Calu3 (cell line): Measurements from ENCODE around the gene KBTBD6. TPM values are rescaled to one million over a fixed set of nuclear protein-coding genes. Genes with fewer than 3 reads are reported as not detected.
A peak's percentile ranks its signal among the peaks of the same experiment; 100 is the strongest.

Source experiments
- BruUV-seq: library from RNA; stranded (reverse); fragments of 400-500 nt; replicated peaks from 2 replicates; lab custom pipeline; 2021; lab: Mats Ljungman, UMichigan
- CTCF ChIA-PET: fragments of 300-600 bp; sonication (Branson Sonifier 250); formaldehyde crosslinking; loops from one replicate; lab custom pipeline; 2022; ENCODE audit warnings: antibody characterized with exemption; lab: Charles Lee
- DNase-seq: peaks from one replicate; pipeline ENCODE4 v3.0.0; 2022
- H3K27ac Mint-ChIP-seq: one replicate; pipeline ENCODE4 v1.8.0; 2022; ENCODE audit warnings: mixed read lengths; ENCODE audit not compliant: unreplicated experiment
- H3K27me3 Mint-ChIP-seq: one replicate; pipeline ENCODE4 v1.8.0; 2022; ENCODE audit warnings: mixed read lengths; ENCODE audit not compliant: unreplicated experiment
- H3K36me3 Mint-ChIP-seq: one replicate; pipeline ENCODE4 v1.8.0; 2022; ENCODE audit warnings: mild to moderate bottlenecking, moderate library complexity, mixed read lengths; ENCODE audit not compliant: insufficient read depth, unreplicated experiment
- H3K4me1 Mint-ChIP-seq: one replicate; pipeline ENCODE4 v1.8.0; 2022; ENCODE audit warnings: mild to moderate bottlenecking, low read depth, mixed read lengths; ENCODE audit not compliant: unreplicated experiment
- H3K4me3 Mint-ChIP-seq: one replicate; pipeline ENCODE4 v1.8.0; 2022; ENCODE audit warnings: mild to moderate bottlenecking, low read depth, moderate library complexity, mixed read lengths; ENCODE audit not compliant: unreplicated experiment
- H3K9me3 Mint-ChIP-seq: one replicate; pipeline ENCODE4 v1.8.0; 2022; ENCODE audit warnings: low read depth, mixed read lengths; ENCODE audit not compliant: unreplicated experiment
- intact Hi-C: fragments of 100-400 bp; cut with micrococcal nuclease; formaldehyde crosslinking; loops from one replicate; pipeline ENCODE4 v1.10.0; 2022; ENCODE audit not compliant: unreplicated experiment
- total RNA-seq: library from RNA; stranded (reverse); gene quantifications from 2 replicates; pipeline ENCODE4 v1.2.3, GENCODE V29; 2022
- TF ChIP-seq, protein P1 (sequence below): fragments of 200-600 bp; IDR thresholded peaks from one replicate; pipeline ENCODE4 v1.8.0; 2022; ENCODE audit warnings: antibody characterized with exemption; ENCODE audit not compliant: unreplicated experiment

The KBTBD6 gene
- total RNA-seq, 1 experiment from 2014 or later, result 6.9 TPM

DNA sequence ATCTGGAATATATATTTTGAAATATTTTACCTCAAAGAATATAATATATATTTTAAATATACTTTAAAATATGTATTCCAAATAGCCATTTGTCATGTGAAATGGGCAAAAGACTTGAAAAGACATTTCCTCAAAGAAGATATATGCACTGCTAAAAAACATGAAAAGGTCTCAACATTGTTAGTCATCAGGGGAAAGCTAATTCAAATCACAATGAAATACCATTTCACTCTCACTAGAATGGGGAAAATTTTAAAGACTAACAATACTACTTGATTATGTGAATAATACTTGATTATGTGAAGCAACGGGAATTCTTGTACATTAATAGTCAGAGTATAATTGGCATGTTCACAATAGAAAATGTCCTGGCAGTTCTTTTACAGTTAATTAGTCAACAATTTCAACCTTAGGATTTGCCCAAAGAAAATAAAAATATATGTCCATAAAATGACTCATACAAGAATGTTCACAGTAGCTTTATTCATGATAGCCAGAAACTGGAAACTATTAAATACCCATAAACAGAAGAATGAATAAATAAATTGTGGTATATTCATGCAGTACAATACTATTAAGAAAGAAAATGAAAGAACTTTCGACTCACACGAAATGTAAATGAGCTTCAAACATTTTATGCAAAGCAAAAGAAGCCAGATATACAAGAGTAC is 6.8 kb upstream of the KBTBD6 start:
- CTCF ChIA-PET, result no interaction called here
- peaks cover 2% of the 10 kb centered on the region for H3K9me3 Mint-ChIP-seq
- no peaks in the 10 kb centered on the region for H3K36me3 Mint-ChIP-seq
- H3K4me3 Mint-ChIP-seq, result peak overlapping the region; percentile 44
- no TSS peak for BruUV-seq
- H3K27me3 Mint-ChIP-seq, result no peaks in the 10 kb centered on the region
- no peak for DNase-seq
- TF ChIP-seq, protein P1, sequence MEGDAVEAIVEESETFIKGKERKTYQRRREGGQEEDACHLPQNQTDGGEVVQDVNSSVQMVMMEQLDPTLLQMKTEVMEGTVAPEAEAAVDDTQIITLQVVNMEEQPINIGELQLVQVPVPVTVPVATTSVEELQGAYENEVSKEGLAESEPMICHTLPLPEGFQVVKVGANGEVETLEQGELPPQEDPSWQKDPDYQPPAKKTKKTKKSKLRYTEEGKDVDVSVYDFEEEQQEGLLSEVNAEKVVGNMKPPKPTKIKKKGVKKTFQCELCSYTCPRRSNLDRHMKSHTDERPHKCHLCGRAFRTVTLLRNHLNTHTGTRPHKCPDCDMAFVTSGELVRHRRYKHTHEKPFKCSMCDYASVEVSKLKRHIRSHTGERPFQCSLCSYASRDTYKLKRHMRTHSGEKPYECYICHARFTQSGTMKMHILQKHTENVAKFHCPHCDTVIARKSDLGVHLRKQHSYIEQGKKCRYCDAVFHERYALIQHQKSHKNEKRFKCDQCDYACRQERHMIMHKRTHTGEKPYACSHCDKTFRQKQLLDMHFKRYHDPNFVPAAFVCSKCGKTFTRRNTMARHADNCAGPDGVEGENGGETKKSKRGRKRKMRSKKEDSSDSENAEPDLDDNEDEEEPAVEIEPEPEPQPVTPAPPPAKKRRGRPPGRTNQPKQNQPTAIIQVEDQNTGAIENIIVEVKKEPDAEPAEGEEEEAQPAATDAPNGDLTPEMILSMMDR, result no peak
- peaks cover 37% of the 10 kb centered on the region for H3K4me1 Mint-ChIP-seq
- intact Hi-C loops, result no loop called here
- no peak overlapping the region for H3K27ac Mint-ChIP-seq

DNA sequence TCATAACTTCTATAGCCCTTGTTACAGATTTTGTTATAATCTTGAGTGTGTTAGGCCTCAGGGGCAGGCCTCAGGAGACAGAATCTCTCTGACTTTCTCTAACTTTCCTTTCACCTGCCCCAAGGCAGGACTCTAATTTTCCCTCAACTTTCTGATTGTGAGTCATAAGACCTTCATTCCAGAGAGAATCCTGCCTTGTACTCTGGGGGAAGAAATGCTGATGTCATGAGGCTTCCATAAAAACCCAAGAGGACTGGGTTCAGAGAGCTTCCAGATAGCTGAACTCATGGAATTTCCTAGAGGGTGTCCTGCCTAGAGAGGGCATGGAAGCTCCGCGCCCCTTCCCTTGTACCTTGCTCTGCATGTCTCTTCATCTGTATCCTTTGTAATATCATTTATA is 5.3 kb upstream of the KBTBD6 start:
- no peak overlapping the region for H3K27ac Mint-ChIP-seq
- no TSS peak for BruUV-seq
- intact Hi-C loops, result no loop called here
- H3K4me1 Mint-ChIP-seq, result peaks cover 51% of the 10 kb centered on the region
- no peak overlapping the region for H3K4me3 Mint-ChIP-seq
- no peaks in the 10 kb centered on the region for H3K27me3 Mint-ChIP-seq
- TF ChIP-seq, protein P1, result no peak
- no peak for DNase-seq
- peaks cover 2% of the 10 kb centered on the region for H3K9me3 Mint-ChIP-seq
- CTCF ChIA-PET, result no interaction called here
- H3K36me3 Mint-ChIP-seq, result peaks cover 8% of the 10 kb centered on the region

DNA sequence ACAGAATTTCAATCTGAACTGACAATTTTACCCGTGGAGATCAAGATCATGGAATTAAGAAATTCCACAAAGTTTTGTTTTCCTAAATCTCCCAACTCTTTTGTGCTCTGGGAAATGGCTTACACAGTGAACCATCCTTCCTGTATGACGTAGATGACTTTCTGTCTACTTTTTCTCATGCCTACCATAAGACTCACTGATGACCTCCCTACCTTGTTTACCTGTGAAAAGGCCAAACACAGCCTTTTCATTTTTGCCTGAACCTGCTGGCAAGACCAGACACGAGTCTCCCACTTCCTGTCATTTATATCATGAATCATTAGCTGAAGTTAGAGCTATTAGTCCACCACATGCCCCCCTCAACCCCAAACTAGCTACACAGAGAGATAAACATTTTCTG is 4.6 kb upstream of the KBTBD6 start:
- no TSS peak for BruUV-seq
- DNase-seq, result no peak
- Mint-ChIP-seq H3K4me1 (peaks cover 54% of the 10 kb centered on the region), H3K9me3 (peaks cover 2% of the 10 kb centered on the region), H3K27me3 (no peaks in the 10 kb centered on the region), H3K4me3 (peak overlapping the region; percentile 3), H3K27ac (peak overlapping the region; percentile 37), H3K36me3 (peaks cover 15% of the 10 kb centered on the region)
- TF ChIP-seq, protein P1, result no peak
- intact Hi-C loops, result no loop called here
- CTCF ChIA-PET, result no interaction called here

DNA sequence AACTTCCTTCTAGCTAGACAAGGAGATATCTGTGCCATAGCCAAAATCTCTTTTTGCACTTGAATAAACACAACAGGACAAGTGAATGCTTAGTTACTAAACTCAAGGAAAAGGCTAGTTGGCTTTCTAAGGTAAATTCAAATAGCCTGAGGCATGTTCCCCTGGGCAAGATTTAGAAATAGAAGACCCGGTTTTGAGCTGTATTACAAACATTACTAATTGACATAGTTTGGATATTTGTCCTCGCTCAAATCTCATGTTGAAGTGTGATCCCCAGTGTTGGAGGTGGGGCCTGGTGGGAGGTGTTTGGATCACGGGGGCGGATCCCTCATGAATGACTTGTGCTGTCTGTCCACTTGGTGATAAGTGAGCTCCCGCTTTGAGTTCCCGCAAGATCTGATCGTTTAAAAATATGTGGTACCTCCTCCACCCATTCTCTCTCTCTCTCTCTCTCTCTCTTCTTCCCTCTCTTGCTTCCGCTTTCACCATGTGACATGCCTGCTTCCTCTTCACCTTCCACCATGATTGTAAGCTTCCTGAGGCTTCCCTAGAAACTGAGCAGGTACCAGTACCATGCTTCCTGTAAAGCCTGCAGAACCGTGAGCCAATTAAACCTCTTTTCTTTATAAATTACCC is 3.9 kb upstream of the KBTBD6 start:
- Mint-ChIP-seq H3K9me3 (peaks cover 2% of the 10 kb centered on the region), H3K27ac (no peak overlapping the region), H3K27me3 (no peaks in the 10 kb centered on the region), H3K4me3 (no peak overlapping the region), H3K36me3 (peaks cover 22% of the 10 kb centered on the region), H3K4me1 (peaks cover 54% of the 10 kb centered on the region)
- CTCF ChIA-PET, result no interaction called here
- BruUV-seq, result no TSS peak
- no peak for DNase-seq
- intact Hi-C loops, result no loop called here
- TF ChIP-seq, protein P1, result no peak
